ENCODE measurements around the gene CAPN11. TPM values are rescaled to one million over a fixed set of nuclear protein-coding genes. Genes with fewer than 3 reads are reported as not detected.
A peak's percentile ranks its signal among the peaks of the same experiment; 100 is the strongest.
"Not testable (repeated sequence)": the region's sequence is repeated elsewhere in the genome, so short reads cannot be mapped to it uniquely, and the experiment has no call there.

CAPN11 gene
- total RNA-seq, 6 experiments from 2014 or later = 0.22 to 0.31 TPM; not detected in 4

DNA sequence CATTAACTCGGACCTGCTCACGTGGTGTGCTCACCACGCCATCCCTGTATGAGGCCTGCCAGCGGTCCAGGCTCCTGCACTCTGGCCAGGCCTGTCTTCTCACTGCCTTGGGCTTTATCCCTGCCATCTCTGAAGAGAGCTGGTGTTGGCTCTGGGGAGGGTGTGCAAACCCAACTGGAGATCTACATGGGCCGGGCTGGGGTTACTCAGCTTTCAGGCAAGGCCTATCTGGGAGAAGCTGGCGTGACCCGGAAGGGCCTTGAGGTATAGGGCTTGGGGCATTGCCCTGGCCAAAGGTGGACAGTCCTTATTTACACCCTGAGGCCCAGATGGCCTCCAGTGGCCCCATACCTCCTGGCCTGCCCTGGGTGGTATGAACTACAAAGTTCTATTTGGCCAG is 69.8 kb downstream of the CAPN11 start:
- peaks cover 0 to 80% (median 26%) of the 10 kb centered on the region in 4 donors for H3K4me1 ChIP-seq
- WGBS (ENCODE audit: insufficient coverage, low coverage, low lambda C conversion rate, missing lambda C conversion rate) = 59% methylated on average over 3 of the region's 7 CpGs
- no peaks in the 10 kb centered on the region for H3K9me3 ChIP-seq
- no peak overlapping the region for H3K4me3 ChIP-seq
- ATAC-seq (peak; percentile 57 to 69 (median 62)), DNase-seq (peak; percentile 73 to 91 (median 87))
- no peaks in the 10 kb centered on the region for H3K27me3 ChIP-seq
- TF ChIP-seq, protein P1, sequence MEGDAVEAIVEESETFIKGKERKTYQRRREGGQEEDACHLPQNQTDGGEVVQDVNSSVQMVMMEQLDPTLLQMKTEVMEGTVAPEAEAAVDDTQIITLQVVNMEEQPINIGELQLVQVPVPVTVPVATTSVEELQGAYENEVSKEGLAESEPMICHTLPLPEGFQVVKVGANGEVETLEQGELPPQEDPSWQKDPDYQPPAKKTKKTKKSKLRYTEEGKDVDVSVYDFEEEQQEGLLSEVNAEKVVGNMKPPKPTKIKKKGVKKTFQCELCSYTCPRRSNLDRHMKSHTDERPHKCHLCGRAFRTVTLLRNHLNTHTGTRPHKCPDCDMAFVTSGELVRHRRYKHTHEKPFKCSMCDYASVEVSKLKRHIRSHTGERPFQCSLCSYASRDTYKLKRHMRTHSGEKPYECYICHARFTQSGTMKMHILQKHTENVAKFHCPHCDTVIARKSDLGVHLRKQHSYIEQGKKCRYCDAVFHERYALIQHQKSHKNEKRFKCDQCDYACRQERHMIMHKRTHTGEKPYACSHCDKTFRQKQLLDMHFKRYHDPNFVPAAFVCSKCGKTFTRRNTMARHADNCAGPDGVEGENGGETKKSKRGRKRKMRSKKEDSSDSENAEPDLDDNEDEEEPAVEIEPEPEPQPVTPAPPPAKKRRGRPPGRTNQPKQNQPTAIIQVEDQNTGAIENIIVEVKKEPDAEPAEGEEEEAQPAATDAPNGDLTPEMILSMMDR (IDR thresholded peaks at IDR 0.05) = no peak
- no peak for TF ChIP-seq POLR2A (IDR thresholded peaks at IDR 0.05)
- intact Hi-C loops (cut with DNase I) = no loop called here
- peaks cover 0 to 12% (median 0%) of the 10 kb centered on the region in 4 donors for H3K36me3 ChIP-seq
- H3K27ac ChIP-seq = peak overlapping the region; percentile 23 to 77 (median 32)

DNA sequence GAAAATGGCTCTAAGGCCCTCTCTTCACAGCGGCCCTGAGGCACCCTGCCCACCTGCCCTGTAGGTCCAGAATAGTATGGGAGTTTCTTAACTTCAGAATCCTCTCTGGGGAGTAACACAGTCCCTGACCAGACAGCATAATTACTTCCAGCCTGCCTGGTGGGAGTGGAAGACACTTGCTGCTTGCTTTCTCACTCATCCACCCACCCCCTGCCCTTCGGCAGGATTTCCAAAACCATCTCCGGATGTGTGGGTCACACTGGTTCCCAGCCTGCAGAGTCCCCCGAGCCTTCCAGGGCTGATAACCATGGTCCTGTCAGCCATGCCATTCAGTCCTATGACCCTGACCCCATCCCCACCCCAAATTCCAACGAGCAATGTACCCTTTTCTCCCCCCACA is 70.2 kb downstream of the CAPN11 start:
- peak overlapping the region; percentile 23 to 77 (median 32) for H3K27ac ChIP-seq
- H3K36me3 ChIP-seq = peaks cover 0 to 12% (median 0%) of the 10 kb centered on the region in 4 donors
- TF ChIP-seq POLR2A (IDR thresholded peaks at IDR 0.05) = no peak
- TF ChIP-seq, protein P1 (IDR thresholded peaks at IDR 0.05) = no peak
- ATAC-seq (peak in 1 of 4 donors; percentile 1), DNase-seq (no peak)
- H3K4me1 ChIP-seq = peaks cover 0 to 82% (median 28%) of the 10 kb centered on the region in 4 donors
- intact Hi-C loops (cut with DNase I) = no loop called here
- whole genome bisulfite sequencing (ENCODE audit: insufficient coverage, low coverage, low lambda C conversion rate, missing lambda C conversion rate) = 32% methylated on average over 4 of the region's 5 CpGs
- H3K27me3 ChIP-seq = no peaks in the 10 kb centered on the region
- H3K9me3 ChIP-seq = no peaks in the 10 kb centered on the region
- H3K4me3 ChIP-seq = no peak overlapping the region

DNA sequence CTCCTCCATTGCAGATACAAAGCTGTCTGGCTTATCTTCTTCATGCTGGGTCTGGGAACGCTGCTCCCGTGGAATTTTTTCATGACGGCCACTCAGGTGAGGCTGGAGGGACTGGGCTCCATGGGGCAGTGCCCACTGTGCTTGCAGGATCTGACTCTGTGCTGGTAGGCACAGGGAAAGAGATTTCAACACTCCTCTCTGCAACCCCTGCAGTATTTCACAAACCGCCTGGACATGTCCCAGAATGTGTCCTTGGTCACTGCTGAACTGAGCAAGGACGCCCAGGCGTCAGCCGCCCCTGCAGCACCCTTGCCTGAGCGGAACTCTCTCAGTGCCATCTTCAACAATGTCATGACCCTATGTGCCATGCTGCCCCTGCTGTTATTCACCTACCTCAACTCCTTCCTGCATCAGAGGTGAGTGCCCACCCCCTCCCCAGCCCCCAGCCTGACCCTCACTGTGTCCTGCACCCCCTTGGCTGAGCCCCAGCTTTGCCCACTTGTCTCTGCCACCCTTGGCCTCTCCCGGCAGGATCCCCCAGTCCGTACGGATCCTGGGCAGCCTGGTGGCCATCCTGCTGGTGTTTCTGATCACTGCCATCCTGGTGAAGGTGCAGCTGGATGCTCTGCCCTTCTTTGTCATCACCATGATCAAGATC is 70.9 kb downstream of the CAPN11 start:
- Histone ChIP-seq H3K36me3 (peaks cover 0 to 12% (median 0%) of the 10 kb centered on the region in 4 donors), H3K9me3 (no peaks in the 10 kb centered on the region), H3K27me3 (no peaks in the 10 kb centered on the region), H3K4me3 (peak overlapping the region in 1 of 3 donors; percentile 21), H3K4me1 (peaks cover 0 to 82% (median 30%) of the 10 kb centered on the region in 4 donors), H3K27ac (peak overlapping the region in 2 of 3 donors; percentile 23 to 77)
- intact Hi-C loops (cut with DNase I) = loop anchor here (5.0 to 10.0 kb wide), 3 partner anchors 55 to 125 kb away; no protein-coding TSS in a partner anchor
- DNase-seq (peak; percentile 75 to 92 (median 88)), ATAC-seq (peak; percentile 62 to 77 (median 68))
- 30% methylated on average over 5 of the region's 11 CpGs for WGBS (ENCODE audit: insufficient coverage, low coverage, low lambda C conversion rate, missing lambda C conversion rate)
- TF ChIP-seq, protein P1 (IDR thresholded peaks at IDR 0.05) = no peak
- TF ChIP-seq POLR2A (IDR thresholded peaks at IDR 0.05) = no peak

DNA sequence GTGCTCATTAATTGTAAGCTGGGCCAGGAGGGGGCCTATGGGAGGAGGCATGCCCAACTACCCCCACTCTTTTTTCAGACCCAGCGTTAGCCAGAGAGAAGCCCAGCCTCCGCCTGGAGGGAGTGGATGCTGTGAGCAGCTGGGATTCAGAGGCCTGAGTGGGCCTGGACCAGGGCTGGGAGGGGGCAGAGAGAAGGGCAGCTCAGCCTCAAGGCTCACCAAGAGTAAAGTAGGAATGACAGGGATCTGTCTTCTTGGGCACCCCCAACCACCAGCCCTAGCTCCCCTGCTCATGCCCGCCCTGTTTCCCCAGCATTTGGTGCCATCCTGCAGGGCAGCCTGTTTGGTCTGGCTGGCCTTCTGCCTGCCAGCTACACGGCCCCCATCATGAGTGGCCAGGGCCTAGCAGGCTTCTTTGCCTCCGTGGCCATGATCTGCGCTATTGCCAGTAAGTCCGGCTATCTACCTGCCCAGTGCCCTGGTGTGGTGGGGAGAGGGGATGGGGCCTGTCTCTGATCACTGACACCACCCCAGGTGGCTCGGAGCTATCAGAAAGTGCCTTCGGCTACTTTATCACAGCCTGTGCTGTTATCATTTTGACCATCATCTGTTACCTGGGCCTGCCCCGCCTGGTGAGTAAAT is 71.5 kb downstream of the CAPN11 start:
- peak overlapping the region in 1 of 3 donors; percentile 21 for H3K4me3 ChIP-seq
- H3K27ac ChIP-seq = peak overlapping the region in 1 of 3 donors; percentile 77
- intact Hi-C loops (cut with DNase I) = loop anchor here (5.0 to 10.0 kb wide), 3 partner anchors 55 to 125 kb away; no protein-coding TSS in a partner anchor
- no peaks in the 10 kb centered on the region for H3K9me3 ChIP-seq
- no peaks in the 10 kb centered on the region for H3K27me3 ChIP-seq
- DNase-seq (no peak), ATAC-seq (no peak)
- TF ChIP-seq, protein P1 (IDR thresholded peaks at IDR 0.05) = no peak
- TF ChIP-seq POLR2A (IDR thresholded peaks at IDR 0.05) = no peak
- 91% methylated on average over 4 of the region's 10 CpGs for WGBS (ENCODE audit: insufficient coverage, low coverage, low lambda C conversion rate, missing lambda C conversion rate)
- peaks cover 0 to 82% (median 33%) of the 10 kb centered on the region in 4 donors for H3K4me1 ChIP-seq
- peaks cover 0 to 12% (median 0%) of the 10 kb centered on the region in 4 donors for H3K36me3 ChIP-seq

DNA sequence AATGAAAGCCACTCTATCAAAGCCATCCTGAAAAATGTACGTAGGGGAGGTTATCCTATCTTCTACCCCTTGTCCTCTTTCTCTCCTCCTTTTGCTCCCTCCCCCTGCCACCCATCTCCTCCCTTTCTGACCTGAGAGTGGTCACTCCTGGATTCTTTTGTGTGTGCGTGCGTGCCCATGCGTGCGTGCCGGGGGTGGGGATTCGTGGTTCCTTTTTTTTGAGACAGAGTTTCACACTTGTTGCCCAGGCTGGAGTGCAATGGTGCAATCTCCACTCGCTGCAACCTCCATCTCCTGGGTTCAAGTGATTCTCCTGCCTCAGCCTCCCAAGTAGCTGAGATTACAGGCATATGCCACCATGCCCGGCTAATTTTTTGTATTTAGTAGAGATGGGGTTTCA is 72.8 kb downstream of the CAPN11 start:
- H3K4me3 ChIP-seq, H3K27me3 ChIP-seq, DNase-seq, ATAC-seq, H3K9me3 ChIP-seq, H3K27ac ChIP-seq: not testable (repeated sequence)
- peaks cover 0 to 12% (median 0%) of the 10 kb centered on the region in 4 donors for H3K36me3 ChIP-seq
- peaks cover 0 to 81% (median 32%) of the 10 kb centered on the region in 4 donors for H3K4me1 ChIP-seq
- 70% methylated on average over 3 of the region's 9 CpGs for WGBS (ENCODE audit: insufficient coverage, low coverage, low lambda C conversion rate, missing lambda C conversion rate)
- intact Hi-C loops (cut with DNase I) = loop anchor here (5.0 to 10.0 kb wide), 3 partner anchors 57 to 127 kb away; no protein-coding TSS in a partner anchor
